HUES6 (cell line): ENCODE results near the gene CTDSPL.
"Not testable (repeated sequence)": the region's sequence is repeated elsewhere in the genome, so short reads cannot be mapped to it uniquely, and the experiment has no call there.

Source experiments
- H3K27ac ChIP-seq: 2 replicates; pipeline ENCODE4 v1.7.0; 2013; ENCODE audit warnings: low read depth, mild to moderate bottlenecking, low read length, inconsistent platforms
- H3K27me3 ChIP-seq: 2 replicates; pipeline ENCODE4 v1.6.1; 2013; ENCODE audit warnings: low read length; ENCODE audit not compliant: control insufficient read depth, insufficient read depth
- H3K36me3 ChIP-seq: 2 replicates; pipeline ENCODE4 v1.6.1; 2013; ENCODE audit warnings: low read length; ENCODE audit not compliant: control insufficient read depth, insufficient read depth
- H3K4me1 ChIP-seq: 2 replicates; pipeline ENCODE4 v1.6.1; 2013; ENCODE audit warnings: low read length; ENCODE audit not compliant: control insufficient read depth, insufficient read depth
- H3K4me3 ChIP-seq: 2 replicates; pipeline ENCODE4 v1.5.1; 2013; ENCODE audit warnings: low read depth, low read length
- H3K9ac ChIP-seq: one replicate; pipeline ENCODE4 v1.6.1; 2013; ENCODE audit warnings: mild to moderate bottlenecking, low read length
- H3K9me3 ChIP-seq: 2 replicates; pipeline ENCODE4 v1.6.1; 2013; ENCODE audit warnings: low read depth, low read length; ENCODE audit not compliant: control insufficient read depth, insufficient read depth

CTDSPL gene, protein sequence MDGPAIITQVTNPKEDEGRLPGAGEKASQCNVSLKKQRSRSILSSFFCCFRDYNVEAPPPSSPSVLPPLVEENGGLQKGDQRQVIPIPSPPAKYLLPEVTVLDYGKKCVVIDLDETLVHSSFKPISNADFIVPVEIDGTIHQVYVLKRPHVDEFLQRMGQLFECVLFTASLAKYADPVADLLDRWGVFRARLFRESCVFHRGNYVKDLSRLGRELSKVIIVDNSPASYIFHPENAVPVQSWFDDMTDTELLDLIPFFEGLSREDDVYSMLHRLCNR

DNA sequence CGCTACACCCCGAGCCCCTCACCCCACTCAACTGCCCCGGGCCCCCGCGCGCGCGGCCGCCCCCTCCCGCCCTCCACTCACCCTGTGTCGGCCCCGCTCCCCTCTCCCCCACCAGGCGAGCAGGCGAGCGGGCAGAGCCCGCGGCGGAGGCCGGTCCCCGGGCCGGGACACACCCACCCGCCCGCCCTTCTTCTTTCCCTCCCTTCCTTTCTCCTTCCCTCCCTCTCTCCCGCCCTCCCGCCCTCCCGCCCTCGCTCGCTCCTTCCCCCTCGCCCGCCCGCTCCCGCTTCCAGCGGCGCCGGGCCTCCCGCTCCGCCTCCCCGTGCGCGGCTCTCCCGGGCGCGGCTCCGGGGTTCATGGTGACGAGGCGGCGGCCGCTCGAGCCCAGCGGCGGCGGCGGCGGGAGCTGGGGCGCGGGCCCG, at the start of gene CTDSPL:
Gene CTDSPL (plus strand): TSS at position 261 of the 422 bp plus-strand sequence. CDS start 320 bp downstream, outside the sequence.
- peak within 1 kb of the TSS; percentile 79 for H3K9ac ChIP-seq
- peak within 1 kb of the TSS; percentile 86 for H3K4me3 ChIP-seq
- H3K4me1 ChIP-seq, result peaks cover 29% of the 10 kb centered on the region
- H3K27ac ChIP-seq, result no peak within 1 kb of the TSS
- H3K9me3 ChIP-seq, result no peaks in the 10 kb centered on the region
- H3K27me3 ChIP-seq, result peaks cover 2% of the 10 kb centered on the region
- no peaks in the 10 kb centered on the region for H3K36me3 ChIP-seq

DNA sequence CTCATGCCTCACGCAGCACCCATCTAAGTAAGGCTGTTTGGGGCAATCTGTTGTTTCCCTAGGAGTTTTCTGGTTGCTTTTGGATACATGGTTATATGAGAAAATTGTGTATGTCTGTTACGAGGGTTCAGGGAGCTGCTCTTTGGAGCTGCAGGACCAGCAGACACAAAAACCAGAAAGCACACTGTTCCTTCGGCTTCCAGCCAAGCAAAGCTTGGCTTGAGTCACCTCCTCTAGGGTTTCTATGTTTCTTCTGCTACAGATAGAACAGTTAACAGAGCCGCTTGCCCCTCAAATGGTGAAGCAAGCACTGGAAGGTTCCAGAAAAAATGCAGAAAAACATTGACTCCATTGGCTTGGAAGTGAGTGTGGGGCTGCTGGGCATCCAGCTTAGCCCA, 49.2 kb upstream of the CTDSPL start:
- no peaks in the 10 kb centered on the region for H3K27me3 ChIP-seq
- H3K4me1 ChIP-seq, result no peaks in the 10 kb centered on the region
- H3K9me3 ChIP-seq, result no peaks in the 10 kb centered on the region
- no peaks in the 10 kb centered on the region for H3K36me3 ChIP-seq
- H3K27ac ChIP-seq, result no peak overlapping the region
- no peak overlapping the region for H3K4me3 ChIP-seq
- no peak overlapping the region for H3K9ac ChIP-seq

DNA sequence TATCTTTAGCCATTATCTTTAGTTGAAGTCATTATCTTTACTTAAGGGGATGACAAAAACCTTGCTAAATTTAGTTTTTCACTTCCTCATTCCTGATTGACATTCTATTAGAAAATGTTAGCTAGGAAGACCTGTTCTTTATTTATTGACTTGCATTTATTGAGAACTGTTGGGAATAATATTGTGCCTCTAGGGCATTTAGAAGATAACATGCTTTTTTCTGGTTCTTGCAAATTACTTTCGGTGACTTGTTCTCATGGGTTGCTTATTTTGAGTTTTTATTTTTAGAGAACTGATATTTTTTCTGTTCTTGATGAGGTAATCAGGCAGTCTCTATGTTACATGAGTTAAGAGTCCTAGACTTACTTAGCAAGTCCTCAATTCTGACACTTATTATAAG, 48.3 kb upstream of the CTDSPL start:
- Histone ChIP-seq H3K4me1 (no peaks in the 10 kb centered on the region), H3K4me3 (no peak overlapping the region), H3K9me3 (no peaks in the 10 kb centered on the region), H3K27ac (no peak overlapping the region), H3K27me3 (no peaks in the 10 kb centered on the region), H3K9ac (no peak overlapping the region), H3K36me3 (no peaks in the 10 kb centered on the region)

GRCh38 chr3:37814547-37814946, 47.1 kb upstream of the CTDSPL start:
- H3K9me3 ChIP-seq, result no peaks in the 10 kb centered on the region
- no peak overlapping the region for H3K27ac ChIP-seq
- no peaks in the 10 kb centered on the region for H3K4me1 ChIP-seq
- no peaks in the 10 kb centered on the region for H3K36me3 ChIP-seq
- no peak overlapping the region for H3K4me3 ChIP-seq
- no peak overlapping the region for H3K9ac ChIP-seq
- no peaks in the 10 kb centered on the region for H3K27me3 ChIP-seq

GRCh38 chr3:37815156-37815555, 46.5 kb upstream of the CTDSPL start:
- H3K27me3 ChIP-seq, H3K9me3 ChIP-seq, H3K4me1 ChIP-seq, H3K4me3 ChIP-seq, H3K27ac ChIP-seq, H3K9ac ChIP-seq, H3K36me3 ChIP-seq: not testable (repeated sequence)

- H3K36me3 ChIP-seq, result no peaks in the 10 kb centered on the region
- H3K27me3 ChIP-seq, result no peaks in the 10 kb centered on the region
- no peaks in the 10 kb centered on the region for H3K9me3 ChIP-seq
- no peaks in the 10 kb centered on the region for H3K4me1 ChIP-seq
- H3K4me3 ChIP-seq, result no peak overlapping the region
- no peak overlapping the region for H3K9ac ChIP-seq
- H3K27ac ChIP-seq, result no peak overlapping the region
These were observed 45.4 kb upstream of the CTDSPL start for GRCh38 chr3:37816271-37816670.

GRCh38 chr3:37819591-37819990, 42.1 kb upstream of the CTDSPL start:
- Histone ChIP-seq H3K4me3 (no peak overlapping the region), H3K4me1 (no peaks in the 10 kb centered on the region)

GRCh38 chr3:37820286-37820685, 41.4 kb upstream of the CTDSPL start:
- H3K4me1 ChIP-seq, result peaks cover 7% of the 10 kb centered on the region
- H3K9ac ChIP-seq, result no peak overlapping the region
- H3K27ac ChIP-seq, result no peak overlapping the region

More at GRCh38 chr3:37819591-37819990, 42.1 kb upstream of the CTDSPL start:
- no peaks in the 10 kb centered on the region for H3K27me3 ChIP-seq
- H3K36me3 ChIP-seq, result no peaks in the 10 kb centered on the region
- H3K9me3 ChIP-seq, result no peaks in the 10 kb centered on the region
- H3K9ac ChIP-seq, result no peak overlapping the region
- no peak overlapping the region for H3K27ac ChIP-seq

DNA sequence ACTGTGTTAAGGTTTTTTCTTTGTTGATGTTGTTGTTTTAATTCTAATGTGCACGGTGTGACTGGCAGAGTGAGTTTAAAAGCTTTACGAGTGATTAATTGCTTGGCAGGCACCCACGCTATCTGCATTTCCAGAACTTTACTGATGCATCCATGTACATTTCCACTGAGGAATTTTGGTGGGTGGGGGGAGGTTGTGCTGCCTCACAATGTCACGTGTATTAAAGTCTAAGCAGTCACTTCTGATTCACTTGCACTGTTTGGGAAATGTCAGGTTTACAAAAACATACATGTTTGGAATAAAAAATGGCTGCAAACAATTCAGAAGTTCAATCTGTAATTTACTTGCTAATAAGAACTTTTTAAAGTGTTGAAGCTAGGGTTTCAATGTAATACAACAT, 38.5 kb upstream of the CTDSPL start:
- Histone ChIP-seq H3K9me3 (no peaks in the 10 kb centered on the region), H3K9ac (no peak overlapping the region), H3K27ac (no peak overlapping the region), H3K4me3 (no peak overlapping the region), H3K4me1 (peaks cover 11% of the 10 kb centered on the region), H3K36me3 (no peaks in the 10 kb centered on the region), H3K27me3 (no peaks in the 10 kb centered on the region)

More at GRCh38 chr3:37820286-37820685, 41.4 kb upstream of the CTDSPL start:
- Histone ChIP-seq H3K36me3 (no peaks in the 10 kb centered on the region), H3K9me3 (no peaks in the 10 kb centered on the region), H3K27me3 (no peaks in the 10 kb centered on the region), H3K4me3 (no peak overlapping the region)

DNA sequence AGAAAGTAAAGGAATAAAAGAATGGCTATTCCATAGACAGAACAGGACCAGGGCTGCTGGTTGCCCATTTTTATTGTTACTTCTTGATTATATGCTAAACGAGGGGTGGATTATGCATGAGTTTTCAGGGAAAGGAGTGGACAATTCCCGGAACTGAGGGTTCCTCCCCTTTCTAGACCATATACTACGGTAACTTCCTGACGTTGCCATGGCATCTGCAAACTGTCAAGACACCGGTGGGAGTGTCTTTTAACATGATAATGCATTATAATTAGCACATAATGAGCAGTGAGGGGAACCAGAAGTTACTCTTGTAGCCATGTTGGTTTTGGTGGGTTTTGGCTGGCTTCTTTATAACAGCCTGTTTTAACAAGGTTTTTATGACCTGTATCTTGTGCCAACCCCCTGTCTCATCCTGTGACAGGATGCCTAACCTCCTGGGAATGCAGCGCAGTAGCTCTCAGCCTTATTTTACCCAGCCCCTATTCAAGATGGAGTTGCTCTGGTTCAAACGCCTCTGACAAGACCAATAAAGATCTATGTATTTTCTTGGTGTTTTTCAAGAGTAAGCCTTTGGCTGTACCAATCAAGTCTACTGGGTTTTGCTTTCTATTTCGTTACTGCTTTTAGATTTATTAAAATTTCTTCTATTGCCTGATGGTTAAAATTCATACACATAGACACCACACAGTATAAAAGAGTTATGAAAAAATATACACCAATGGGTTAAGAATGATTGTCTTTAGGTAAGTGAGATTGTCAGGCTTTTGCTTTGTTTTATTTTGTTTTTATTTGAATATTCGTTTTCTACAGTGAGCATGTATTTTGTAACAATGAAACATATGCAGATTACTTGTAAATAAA, 37.4 kb upstream of the CTDSPL start:
- H3K27ac ChIP-seq, result no peak overlapping the region
- H3K9ac ChIP-seq, result no peak overlapping the region
- no peak overlapping the region for H3K4me3 ChIP-seq
- H3K27me3 ChIP-seq, result no peaks in the 10 kb centered on the region
- no peaks in the 10 kb centered on the region for H3K36me3 ChIP-seq
- H3K9me3 ChIP-seq, result no peaks in the 10 kb centered on the region
- peaks cover 11% of the 10 kb centered on the region for H3K4me1 ChIP-seq

- no peak overlapping the region for H3K9ac ChIP-seq
- no peak overlapping the region for H3K4me3 ChIP-seq
- no peaks in the 10 kb centered on the region for H3K27me3 ChIP-seq
- H3K4me1 ChIP-seq, result peaks cover 11% of the 10 kb centered on the region
- no peaks in the 10 kb centered on the region for H3K36me3 ChIP-seq
- no peak overlapping the region for H3K27ac ChIP-seq
- H3K9me3 ChIP-seq, result no peaks in the 10 kb centered on the region
These were observed 36.7 kb upstream of the CTDSPL start for GRCh38 chr3:37824954-37825328.
